ENCODE data around the gene RRP12.
"Not testable (repeated sequence)": the region's sequence is repeated elsewhere in the genome, so short reads cannot be mapped to it uniquely, and the experiment has no call there.

RRP12 gene

DNA sequence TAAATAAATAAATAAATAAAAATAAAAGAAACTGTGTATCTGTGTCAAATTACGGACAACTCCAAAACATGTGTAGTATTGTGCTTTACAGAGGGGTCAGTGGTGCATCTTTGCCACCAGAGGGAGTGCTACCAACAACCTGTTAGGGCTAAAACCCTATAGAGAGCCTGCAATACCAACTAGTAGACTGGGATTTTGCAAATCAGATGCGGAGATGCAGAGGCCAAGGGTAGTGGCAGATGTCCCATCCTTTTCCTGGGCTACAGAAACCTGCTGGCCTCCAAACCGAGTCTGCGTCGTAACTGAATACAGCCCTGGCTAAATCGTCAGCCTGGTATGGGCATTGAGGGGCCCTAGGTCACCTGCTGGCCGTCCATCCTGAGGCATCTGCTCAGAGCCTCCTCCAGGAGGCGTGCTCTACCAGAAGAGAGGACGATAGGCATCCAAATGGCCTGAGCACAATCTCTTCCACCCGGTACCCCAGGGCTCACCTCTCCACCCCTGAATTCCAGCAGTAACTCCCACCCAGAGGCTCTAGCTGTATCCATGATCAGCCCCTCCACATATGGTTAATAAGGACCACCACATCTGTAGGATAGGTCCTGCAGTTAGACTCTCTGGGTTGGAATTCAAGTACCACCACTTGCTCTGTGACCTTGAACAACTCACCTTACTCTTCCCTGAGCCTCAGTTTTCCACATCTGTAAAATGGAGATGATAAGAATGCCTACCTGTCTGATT lies 6.2 kb upstream of the RRP12 start:
- peak; percentile 73 to 75 for DNase-seq

DNA sequence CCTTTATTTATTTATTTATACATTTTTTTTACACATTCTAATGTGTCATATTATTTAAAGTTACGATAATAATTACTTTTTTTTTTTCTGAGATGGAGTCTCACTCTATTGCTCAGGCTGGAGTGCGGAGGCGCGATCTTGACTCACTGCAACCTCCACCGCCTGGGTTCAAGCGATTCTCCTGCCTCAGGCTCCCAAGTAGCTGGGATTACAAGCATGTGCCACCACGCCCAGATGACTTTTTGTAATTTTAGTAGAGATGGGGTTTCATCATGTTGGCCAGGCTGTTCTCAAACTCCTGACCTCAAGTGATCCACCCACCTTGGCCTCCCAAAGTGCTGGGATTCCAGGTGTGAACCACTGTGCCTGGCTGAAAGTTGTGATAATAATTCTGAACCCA lies 5.3 kb upstream of the RRP12 start:
- not testable (repeated sequence) for DNase-seq

DNA sequence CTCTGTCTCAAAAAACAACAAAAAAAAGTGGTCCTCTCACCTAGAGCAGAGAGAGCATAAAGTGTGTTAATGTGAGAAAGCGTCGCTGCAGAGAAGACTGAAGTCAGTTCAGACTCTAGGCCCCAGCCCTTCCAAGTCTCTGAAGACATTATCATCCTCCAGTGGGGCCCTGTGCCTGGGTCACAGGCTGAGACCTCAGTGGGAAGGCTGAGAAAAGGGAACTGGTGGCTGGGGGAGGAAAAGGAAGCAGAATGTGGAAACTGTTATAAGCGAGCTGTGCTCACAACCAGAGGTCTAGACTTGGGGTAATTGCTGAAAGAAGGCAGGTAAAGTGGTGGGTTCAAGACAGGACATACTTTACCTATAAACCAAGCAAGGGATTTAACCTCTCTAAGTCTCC lies 4.9 kb upstream of the RRP12 start:
- no peak for DNase-seq

DNA sequence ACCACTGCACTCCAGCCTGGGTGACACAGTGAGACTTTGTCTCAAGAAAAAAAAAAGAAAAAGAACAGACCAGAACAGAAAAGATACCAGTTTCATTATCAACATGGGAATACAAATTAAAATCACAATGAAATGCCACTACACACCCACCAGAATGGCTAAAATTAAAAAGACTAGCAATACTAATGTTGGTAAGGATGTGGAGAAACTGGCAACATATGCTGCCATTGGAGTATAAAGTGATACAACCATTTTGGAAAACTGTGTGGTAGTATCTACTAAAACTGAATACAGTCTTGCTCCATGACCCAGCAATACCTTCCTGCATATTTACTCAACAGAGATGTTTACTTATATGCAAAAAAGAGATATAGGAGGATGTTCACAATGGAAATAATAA lies 2.9 kb upstream of the RRP12 start:
- DNase-seq, result no peak

DNA sequence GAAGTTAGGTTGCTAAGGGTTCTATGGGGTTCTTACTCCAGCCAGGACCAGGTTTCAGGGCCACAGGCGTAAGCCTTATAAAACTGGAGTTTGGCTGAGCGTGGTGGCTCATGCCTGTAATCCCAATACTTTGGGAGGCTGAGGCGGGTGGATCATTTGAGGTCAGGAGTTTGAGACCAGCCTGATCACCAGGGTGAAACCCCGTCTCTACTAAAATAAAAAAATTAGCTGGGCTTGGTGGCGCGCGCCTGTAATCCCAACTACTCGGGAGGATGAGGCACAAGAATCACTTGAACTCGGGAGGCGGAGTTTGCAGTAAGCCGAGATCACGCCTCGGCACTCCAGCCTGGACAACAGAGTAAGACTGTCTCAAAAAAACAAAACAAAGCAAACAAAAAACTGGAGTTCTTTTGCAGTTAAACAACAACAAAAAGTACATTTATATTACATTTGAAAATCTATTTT lies 347 bp upstream of the RRP12 start:
- DNase-seq, result no peak

DNA sequence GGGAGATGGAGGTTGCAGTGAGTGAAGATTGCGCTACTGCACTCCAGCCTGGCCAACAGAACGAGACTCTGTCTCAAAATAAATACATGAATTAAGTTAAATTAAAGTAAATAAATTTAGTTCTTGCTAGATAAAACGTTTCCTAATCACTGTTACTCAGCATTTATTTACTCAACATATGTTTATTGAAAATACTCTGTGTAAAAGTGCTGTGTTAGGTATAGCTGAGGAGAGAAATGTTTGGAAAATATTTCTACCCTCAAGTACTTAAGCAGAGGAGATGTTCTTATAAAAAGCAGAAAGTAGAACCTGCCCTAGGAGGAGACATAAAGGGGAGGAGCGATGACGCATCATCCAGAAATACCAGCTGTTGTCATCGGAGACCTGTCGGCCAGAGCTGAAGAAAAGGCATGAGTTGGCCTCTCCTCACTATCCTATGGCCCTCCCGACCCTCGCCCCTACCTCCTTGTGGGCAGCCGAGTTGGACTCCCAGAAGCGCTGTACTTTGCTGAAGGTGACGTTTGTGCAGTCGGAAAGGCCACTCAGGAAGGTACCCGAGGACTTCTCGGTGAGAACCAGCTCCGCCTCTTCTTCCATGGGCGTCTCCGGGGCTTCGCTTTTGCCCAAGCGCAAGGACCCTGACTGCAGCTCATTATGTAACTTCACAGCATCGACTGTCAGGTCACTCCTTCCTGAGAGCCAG lies 1.1 kb downstream of the RRP12 start:
- DNase-seq, result no peak

DNA sequence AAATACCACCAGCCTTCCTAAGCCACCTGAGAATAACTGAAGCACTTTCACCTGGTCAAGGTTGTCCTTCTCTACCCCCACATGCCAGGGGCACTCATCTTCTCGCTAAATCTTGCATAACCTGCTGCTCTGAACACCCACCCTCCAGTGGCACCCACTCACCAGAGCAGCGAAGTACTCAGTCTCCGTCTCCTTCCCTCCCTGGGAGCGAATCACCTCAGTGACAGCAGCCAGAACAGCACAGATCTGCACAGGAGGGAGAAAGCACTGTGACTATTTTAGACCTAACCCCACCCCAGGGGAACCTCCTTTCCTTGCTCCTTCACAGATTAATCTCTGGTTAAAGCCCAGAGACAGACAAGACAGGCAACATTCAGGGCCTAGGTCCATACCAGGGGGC lies 5.1 kb downstream of the RRP12 start:
- DNase-seq, result no peak

DNA sequence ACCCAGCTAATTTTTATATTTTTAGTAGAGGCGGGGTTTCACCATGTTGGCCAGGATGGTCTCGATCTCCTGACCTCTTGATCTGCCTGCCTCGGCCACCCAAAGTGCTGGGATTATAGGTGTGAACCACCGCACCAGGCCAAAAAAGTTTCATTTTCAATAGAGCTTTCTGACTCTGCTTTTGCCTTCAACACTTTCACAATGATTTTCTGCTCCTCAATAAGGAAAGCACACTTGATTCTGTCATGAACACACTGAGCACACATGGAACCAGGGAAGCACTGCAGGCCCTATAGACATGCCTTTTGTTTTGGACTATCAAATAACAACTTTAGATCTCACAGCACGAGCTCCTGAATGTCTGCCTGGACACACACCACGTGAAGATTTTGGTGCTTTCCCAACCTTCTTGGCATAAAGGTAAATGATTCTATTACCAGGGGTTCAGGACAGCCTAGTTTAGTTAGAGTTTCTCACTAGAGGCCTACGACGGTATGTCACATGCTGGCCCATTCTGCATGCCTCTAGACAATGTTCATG lies 8.0 kb downstream of the RRP12 start:
- DNase-seq, result no peak

DNA sequence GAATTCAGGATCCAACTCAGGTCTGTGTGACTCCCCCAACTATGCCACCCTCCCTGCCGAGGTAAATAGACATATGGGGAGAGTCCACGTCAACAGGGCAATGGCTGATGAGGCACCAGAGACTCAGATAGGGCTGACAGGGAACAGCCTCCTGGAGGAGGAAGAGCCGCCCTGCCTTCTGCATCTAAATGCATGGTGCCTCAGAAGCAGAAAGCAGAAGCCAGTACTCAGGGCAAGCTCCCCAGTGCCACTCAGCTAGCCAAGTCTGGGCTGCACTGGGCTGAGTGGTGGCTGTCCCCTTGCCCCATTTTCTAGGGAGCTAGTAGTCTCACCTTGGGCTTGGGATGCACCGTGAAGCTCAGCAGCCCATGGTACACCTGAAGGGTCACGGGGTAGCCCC lies 11.0 kb downstream of the RRP12 start:
- DNase-seq, result no peak

DNA sequence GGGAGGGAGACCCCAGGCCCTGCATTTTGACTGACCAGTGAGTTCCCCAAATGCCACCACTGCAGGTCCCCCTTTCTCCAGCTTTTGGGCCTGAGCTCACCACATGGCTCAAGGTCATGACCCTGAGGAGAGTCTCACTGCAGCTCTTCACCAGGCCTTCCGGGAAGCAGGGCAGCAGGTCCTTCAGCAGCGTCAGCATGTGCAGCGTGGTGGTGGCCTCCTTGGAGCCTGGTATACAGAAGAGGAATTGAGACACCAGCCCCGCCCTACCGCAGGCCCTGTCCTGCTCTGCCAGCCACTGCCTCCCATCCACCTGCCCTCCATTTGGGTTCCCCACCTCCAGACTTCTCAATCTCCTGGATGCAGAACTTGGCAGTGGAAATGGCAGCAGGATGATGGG lies 13.0 kb downstream of the RRP12 start:
- no peak for DNase-seq

DNA sequence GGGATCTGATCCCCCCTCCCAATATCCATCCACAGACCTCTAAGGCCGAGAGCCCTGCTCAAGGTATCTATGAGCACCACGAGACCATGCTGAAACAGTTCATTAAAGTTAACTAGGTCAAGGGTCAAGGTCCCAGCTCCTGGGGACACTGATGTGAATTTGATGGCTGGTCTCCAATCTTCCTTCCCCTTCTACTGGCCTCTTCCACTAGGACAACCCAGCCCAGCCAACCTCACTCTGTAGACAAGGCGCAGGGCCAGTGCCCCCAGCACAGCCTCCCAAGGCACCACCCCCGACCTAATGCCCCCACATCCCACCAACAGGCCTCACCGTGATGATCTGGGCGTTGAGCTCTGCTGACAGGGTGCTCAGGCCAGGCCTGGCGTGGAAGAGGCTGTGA lies 15.6 kb downstream of the RRP12 start:
- DNase-seq, result no peak

DNA sequence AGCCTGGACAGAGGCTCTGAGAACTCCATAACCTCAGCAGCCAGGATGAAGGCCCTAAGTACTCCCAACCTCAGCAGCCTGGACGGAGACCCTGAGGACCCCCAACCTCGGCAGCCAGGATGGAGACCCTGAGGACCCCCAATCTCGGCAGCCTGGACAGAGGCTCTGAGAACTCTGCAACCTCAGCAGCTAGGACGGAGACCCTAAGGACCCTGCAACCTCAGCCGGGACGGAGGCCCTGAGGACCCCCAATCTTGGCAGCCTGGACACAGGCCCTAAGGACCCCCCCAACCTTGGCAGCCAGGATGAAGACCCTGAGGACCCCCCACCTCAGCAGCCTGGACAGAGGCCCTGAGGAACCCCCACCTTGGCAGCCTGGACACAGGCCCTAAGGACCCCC lies 16.5 kb downstream of the RRP12 start:
- no peak for DNase-seq

DNA sequence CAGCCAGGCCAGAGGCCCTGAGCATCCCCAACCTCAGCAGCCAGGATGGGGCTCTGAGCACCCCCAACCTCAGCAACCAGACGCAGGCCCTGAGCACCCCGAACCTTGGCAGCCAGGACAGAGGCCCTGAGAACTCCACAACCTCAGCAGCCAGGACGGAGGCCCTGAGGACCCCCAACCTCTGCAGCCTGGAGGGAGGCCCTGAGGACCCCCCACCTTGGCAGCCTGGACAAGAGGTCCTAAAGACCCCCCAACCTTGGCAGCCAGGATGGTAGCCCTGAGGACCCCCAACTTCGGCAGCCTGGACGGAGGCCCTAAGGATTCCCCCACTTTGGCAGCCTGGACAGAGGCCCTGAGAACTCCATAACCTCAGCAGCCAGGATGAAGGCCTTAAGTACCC lies 17.0 kb downstream of the RRP12 start:
- no peak for DNase-seq

DNA sequence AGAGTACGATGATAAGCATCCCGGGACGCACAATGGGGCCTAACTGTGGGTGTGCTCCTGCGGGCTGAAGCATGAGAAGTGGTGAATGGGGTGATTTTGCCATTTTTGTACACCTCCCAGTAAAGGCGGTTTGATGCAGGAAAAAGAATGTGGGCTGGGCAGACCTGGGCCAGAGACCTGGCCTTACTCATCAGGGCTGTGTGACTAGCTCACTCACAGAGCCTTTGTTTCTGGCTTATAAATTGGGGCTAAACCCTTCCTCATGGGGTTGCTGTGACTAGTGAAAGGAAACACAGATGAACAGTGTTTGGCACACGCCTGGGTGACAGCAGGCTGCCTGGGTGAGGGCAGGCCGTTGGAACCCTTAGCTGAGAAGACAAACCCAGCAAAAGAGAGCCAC lies 18.0 kb downstream of the RRP12 start:
- no peak for DNase-seq

DNA sequence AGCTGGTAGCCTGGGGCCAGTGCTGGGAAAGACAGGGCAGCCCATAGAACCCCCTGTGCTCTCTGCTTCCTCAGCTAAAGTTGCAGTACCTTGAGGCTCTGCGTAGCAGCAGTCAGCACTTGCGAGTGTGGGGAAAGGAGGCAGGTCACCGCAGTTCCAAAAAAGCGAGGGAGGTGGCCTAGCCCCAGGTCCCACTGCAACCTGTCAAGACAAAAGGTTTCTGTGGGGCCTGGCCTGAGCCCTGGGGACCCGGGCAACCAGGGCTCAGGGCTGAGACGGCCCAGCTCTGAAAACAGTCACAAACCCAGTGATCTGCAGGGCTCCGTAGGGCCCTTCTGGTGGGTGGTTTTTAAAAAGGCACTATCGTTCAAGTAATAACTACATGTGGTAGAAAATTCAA lies 19.5 kb downstream of the RRP12 start:
- no peak for DNase-seq

DNA sequence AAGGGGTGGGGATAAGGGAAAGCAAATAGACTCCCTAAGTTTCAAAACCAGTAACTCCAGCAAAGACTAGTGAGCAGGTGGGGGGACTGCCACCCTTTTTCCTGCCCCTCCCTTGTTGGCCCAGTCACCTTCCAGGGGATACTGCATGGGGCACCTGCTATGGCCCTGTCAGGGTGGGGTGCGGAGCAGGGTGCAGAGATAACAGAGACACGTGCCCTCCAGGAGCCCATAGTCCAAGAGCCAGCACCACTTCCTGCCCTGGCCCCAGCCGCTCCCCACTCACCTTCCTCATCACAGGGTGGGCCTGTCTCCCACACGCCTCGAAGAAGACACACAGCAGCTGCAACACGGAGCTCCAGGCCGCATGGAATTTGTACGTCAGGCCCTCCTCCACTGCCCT lies 20.6 kb downstream of the RRP12 start:
- no peak for DNase-seq

DNA sequence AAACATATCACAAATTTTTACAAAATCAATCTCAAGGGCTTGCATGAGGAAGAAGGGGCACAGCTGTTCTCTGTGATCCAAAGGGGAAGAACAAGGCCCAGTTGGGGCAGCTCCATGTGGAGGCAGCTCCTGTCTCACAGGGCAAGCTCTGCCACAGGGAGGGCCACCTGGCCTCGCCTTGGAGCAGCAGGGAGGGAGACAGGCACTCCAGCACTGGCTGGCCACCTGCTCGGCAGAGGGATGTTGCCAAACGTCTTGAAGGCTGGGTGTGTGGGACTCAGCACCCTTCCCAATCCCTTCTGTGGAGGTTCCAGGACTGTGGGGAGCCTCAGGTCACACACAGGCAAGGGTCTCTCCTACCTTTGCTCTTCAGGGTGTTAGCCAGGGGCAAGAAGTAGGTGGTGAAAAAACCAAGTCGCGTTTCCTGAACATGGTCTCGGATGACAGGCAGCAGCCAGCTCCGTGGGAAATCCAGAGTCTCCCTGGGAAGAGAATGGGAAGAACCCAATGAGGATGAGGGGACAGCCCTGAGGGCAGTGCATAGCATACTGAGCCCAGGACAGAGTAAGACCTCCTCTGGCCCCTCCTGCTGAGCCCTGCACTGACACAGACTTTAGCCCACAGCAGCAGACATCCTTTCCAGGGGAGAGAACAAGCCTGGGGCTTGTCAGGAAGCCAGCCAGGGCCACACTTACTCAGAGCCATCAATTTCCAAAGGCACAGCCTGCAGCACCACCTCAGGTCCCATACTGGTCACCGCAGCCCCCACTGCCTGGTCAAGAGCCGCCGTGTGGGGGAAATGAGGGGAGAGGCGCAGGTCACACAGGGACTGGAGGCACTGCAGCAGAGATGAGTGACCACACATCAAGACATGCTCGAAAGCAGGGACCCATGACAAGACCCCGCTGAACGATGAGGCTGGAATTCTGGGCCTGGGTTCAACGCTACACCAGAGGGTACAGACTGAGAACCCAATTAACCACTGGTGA lies 21.9 kb downstream of the RRP12 start:
- DNase-seq, result no peak

DNA sequence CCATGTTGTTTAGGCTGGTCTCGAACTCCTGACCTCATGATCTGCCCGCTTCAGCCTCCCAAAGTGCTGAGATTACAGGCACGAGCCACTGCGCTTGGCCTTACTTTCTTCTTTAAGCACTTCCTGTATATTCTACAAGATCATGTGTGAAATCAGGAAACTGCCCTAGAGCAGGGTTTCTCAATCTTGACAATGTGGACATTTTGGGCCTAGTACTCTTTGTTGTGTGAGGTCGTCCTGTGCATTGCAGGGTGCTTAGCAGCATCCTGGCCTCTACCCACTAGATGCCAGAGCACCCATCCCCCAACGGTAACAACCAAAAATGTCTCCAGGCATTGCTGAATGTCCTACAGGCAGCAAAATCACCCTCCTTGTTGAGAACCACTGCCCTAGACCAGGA lies 24.7 kb downstream of the RRP12 start:
- no peak for DNase-seq

DNA sequence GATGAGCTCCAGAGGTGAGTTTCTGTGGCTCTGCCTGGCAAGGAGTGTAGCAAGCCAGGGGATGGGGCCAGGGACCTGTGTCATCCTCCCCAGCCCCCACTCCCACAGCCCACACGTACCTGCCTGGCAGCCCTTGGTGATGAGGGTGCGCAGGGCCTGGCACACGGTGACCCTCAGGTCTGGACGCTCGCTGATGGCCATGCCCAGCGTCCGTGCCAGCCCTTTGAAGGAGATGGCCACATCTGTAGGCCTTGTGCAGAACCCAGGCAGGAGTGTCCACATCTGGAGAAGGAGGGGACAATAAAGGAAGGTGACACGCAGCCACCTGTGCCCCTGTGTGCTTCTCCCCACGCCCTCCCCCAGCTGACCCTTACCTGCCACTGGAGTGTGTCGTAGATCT lies 27.7 kb downstream of the RRP12 start:
- no peak for DNase-seq

DNA sequence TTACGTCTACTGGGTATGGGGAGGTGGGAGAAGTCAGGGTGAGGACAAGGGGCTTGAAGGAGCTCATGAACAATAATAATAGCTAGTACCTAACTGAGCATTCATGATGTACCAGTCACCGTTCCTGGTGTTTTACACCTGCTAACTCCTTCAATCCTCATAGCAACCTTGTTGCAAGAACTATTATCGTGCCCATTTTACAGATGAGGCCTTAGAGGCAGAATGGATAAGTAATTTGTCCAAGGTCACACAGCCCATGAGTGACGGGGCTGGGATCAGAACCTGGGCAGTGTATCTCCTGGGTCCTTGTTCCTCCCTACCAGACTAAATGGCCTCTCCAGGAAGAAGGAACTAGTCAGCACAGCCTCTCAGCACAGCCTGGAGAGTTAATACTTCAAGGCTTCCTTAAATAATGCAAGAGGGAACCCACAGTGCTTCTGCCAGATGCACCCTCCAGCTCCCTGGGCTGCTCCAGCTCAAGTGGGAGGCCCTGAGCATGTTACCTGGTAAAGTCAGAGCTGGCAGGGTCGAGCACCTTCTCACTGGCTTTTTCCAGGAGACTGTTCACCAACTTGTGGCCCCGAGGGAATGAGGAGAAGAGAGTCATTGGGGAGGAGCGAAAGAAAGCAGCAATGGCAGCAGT lies 28.8 kb downstream of the RRP12 start:
- DNase-seq, result no peak

DNA sequence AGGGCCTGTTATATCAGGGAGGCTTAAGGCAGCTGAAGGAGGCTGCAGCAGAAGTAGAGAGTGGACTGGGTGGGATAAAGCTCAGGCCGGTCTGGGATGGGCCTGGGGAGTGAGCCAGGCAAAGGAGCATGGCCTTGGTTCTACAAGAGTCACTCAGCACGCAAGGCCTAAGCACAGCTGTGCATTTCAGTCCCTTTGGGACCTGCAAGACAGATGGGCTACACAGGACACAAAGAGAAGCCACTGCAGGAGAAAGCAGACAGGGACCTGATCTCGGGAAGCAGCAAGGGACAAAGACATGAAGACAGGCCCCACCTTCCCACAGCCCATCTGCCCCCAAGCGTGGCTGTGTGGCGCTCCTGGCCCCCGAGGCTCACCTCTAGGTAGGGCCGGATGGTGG lies 29.4 kb downstream of the RRP12 start:
- no peak for DNase-seq

DNA sequence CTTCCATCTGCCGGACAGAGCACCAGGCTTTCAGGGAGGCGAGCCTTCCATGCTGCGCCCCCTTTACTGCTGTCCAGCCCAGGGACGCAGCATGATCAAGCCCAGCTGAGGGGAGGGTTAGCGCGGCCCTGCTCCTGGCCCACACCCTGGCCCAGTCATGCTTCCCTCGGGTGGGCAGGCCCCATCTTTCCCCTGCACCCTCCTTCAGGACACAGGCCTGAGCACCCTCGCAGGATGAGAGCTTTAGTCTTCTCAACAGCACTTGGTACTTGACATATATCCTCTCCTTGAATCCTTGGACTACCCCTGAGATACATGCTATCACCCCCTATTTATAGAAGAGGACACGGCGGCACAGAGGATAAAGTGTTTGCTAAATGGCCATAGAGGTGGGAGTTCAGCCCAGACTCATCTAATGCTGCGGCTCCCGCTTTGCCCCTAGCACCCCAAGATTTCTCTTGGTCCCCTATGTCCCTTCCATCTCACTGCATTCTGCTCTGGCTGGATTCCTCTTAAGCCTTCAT lies 34.0 kb downstream of the RRP12 start:
- no peak for DNase-seq
